Esophagus mucosa (tissue), 1 donor: ENCODE data around the gene ARF1. TPM values are rescaled to one million over a fixed set of nuclear protein-coding genes. Genes with fewer than 3 reads are reported as not detected.
A peak's percentile ranks its signal among the peaks of the same experiment; 100 is the strongest.

Experiments used
- ATAC-seq: fragments of 200-7000 bp; cut with Tn5 transposase; one replicate; pipeline ENCODE4 v1.9.1; 2020
- total RNA-seq: library from RNA; stranded (reverse); gene quantifications from one replicate; pipeline ENCODE4 v1.2.4, GENCODE V29; 2023
- donor health status: DM: yes; HTN: yes; CAD: no.

The ARF1 gene
- total RNA-seq, 1 donor from 2014 or later: 273 TPM

DNA sequence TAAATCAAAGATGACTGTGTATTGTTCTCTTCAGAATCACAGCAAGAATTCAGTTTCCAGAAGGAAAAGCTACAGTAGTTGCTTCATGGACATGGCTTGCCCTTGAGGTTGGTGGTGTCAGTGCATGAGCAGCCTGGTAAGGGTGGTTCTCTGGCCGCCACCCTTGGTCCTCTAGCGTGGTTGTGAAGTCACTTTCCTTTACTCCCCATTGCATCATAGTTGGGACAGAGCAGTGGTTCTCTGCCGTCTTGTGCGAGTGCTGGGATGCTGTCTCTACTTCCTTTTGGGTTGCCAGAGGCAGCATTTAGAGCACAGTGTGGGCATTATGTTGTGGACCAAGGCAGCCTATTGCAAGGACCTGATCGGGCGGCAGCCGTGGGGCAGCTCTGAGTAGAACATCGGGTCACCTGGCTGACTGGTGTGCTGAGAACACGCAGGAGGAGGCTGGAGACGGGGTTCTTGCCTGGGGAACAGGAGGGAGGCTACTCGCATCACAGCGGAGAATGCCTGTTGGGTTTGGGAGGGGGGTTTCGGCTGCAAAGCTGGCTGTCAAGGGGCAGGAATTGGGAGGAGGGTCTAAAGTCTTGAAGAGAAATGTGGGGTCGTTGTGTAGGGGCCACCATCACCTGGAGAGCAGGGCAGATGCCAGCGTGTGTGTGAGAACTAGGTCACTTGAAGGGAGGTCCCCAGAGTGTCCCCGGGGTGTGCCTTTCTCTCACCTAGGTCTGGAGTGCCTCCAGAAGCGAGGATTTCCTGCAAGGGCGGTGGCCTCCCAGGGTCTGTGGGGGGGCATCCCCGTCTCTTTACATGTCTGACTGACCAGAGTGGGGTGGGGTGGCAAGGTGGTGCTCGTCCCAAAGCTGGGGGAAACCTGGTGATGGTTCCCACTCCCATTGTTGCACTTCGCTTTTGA, 6.3 kb downstream of the ARF1 start:
- ATAC-seq: peak; percentile 51

DNA sequence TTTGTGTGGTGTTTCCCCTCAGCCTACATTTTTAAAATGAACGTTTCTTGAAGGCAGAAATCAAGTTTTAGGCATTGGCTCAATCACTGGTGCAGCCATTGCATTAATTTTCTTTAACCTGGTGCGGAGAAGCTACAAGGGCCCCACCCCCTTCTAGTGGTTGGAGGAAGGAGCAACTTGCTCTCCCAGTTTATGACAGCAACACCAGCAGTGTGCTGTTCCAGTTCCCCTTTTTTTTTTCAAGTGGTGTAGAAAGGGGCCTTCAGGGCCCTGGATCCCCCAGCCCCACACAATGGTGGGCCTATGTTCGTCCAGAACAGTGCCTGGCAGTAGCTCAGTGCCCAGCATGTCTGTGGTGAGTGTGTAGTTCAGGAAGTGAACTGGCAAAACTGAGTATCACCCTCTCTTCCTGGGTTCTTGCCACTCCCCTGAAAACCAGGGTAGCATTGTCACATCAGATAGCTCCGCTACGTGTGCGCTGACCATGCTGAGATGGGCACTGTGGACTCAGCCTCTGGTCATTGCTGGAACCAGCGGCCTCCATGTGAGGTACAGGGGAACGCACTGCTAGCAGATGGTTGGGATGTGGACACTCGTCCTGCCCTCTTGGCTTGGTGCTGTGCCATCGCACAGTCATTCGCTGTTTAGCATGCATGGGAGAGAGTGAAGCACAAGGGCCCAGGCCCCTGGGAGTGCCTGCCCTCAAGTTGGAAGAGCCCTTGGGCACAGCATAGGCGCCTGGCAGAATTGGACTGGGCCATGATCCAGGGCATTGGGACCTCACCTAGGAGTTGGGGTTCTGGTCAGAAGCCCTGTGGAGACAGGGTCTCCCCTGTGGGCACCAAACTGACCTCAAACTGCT, 7.2 kb downstream of the ARF1 start:
- ATAC-seq: peak; percentile 25

DNA sequence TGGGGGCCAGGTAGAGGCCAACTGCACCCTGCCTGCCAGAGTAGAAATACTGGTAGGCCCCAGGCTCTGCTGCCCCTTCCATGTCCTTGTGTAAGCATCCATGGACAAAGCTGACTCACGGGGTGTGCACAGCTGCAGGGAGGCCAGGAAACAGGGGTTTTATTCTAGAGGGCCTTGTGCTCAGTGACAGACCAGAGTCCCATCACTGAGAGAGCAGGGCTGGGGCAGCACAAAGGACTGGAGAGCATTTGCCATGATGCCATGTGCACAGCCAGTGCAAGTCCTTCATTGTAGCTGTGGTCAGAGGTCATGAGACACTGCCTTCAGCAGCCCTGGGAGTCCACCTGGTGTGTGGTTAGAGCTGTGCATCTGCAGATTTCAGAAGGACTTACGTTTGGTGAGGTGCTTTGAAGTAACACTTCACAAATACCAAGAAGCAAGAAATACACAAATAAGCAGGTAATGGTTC, 8.1 kb downstream of the ARF1 start:
- peak; percentile 33 for ATAC-seq

DNA sequence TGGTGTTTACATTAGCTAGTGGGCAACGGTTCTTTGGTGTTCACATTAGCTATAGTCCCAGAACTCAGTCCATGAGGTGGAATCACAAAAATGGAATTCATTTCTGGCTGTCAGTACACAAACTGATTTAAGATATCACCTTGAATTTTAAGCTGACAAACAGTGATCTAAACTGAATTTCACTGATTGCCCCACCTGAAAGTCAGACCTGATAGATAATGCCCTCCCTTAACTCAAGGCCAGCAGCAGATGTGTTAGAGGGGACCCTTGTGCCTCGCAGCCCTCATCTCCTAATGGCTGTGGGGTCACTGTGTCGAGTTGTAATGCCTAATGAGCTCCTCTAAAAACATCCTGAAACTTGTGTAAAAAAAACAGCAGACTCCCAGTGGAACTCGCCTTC, 8.6 kb downstream of the ARF1 start:
- no peak for ATAC-seq

DNA sequence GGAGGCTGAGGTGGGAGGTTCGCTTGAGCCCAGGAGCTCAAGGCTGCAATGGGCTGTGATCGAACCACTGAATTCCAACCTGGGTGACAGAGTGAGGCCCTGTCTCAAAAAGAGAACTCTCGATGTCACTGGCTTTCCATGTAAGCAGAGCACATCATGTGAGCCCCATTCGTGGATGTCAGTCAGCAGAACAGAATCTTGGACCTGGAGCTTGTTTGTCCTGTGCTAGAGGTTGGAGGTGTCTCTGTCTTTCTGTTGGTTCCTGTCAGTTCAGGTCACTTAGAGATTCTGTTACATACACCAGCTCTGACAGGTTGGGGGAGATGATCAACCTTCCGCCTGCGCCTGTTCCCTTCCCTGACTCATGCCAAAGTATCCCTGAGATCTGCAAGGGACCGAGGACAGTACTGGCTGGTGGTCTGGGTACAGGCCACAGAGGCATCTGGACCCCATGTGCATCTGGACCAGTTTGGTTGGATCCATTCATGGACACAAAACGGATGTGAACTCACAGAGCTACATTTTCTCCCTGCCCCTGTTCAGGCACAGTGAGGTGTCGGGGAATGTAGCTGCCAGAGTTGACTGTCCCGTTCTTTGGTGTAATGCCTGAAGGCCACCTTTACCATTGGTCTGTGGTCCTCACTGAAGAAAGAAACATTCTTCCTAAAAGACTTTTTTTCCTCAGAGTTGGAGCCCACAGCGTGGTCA, 10.0 kb downstream of the ARF1 start:
- ATAC-seq: peak; percentile 19

DNA sequence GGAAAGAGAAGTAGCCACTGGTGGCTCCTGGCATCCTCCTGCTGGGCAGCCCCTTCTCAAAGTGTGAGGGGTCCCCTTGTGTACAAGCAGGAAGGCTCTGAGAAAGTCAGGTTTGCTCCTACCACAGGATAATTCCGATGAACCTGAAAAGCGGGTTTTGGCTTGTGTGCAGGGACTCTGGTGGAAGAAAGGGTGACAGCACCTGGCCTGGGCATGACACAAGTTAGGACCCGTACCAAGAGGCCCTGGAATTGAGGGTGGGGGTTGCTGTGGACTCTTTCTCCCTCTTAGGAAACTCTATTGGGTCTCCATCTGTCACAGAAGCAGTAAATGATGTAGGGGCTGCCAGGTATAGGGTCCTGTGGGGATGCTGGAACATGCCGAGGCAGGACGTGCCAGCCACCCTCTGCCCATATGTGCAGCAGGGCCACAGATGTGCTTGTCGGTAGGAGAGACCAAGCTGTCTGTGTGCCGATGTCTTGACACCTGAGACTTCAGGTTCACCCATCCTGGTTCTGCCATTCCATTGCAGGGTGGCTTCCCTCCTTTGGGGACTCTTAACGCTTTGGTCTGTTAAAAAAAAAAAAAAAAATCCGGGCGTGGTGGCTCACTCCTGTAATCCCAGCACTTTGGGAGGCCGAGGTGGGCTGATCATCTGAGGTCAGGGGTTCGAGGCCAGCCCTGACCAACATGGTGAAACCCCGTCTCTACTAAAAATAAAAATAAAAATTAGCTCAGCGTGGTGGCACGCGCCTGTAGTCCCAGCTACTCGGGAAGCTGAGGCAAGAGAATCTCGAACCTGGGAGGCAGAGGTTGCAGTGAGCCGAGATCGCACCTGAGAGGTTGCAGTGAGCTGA, 10.8 kb downstream of the ARF1 start:
- peak; percentile 40 for ATAC-seq

DNA sequence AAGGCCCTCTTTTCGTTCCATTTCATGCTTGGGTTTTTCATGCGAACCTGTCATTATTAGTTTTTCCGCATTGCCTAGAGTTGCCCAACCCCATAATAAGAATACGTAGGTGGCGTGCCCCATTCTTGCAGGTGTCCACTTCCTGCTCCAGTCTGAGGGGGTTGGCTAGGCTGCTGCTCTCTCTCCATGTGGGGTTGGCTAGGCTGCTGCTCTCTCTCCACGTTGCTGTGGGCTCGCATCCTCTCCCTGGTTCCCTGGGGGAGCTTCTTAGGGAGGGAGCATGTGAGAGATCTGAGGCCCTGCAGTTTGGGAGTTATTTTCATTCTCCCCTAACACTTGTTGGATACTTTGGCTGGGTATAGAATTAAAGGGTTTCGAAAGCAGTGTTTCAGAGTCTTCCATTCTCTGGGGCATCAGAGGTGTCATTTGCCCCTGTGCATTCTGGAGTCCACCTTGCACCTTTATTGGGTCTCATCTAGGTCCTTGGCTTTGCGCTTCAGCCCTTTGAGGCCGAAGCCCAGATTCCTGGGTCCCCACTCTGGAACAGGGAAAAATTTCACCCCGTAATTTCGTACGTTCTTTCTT, 12.0 kb downstream of the ARF1 start:
- ATAC-seq: no peak

DNA sequence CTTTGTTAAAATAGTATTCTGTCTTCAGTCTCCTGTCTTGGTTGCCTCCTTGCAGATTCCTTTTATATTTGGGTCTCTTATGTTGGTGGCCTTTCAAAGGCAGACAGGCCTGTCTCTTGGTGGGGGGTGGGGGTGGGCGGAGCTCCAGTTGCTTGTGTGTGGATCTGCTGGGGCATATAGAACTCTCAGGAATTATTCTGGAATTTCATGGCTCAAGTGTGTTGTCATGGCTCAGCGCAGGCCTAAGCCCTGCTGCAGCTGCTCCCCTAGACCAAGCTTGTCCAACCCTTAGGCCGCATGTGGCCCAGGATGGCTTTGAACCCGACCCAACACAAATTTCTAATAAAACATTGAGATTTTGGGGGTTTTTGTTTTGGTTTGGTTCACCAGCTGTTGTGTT, 12.7 kb downstream of the ARF1 start:
- no peak for ATAC-seq

DNA sequence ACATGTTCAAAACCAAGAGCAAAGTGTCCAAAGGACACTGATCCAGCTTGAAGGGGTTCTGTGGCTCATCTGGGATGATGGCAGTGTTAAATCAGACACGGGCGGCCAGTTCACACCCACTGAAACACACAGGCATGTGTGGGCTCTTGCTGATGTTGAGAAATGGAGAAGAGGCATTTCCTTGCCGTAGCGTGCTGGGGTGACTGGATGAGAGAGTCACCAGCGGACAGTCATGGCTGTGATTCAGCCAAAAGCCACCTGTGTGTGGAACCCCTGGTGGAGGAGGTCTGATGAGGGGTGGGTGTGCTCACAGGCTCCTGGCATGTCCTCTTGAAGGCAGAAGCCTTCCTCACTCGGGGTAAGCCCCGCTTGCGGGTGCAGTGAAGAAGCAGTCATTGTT, 13.4 kb downstream of the ARF1 start:
- no peak for ATAC-seq

DNA sequence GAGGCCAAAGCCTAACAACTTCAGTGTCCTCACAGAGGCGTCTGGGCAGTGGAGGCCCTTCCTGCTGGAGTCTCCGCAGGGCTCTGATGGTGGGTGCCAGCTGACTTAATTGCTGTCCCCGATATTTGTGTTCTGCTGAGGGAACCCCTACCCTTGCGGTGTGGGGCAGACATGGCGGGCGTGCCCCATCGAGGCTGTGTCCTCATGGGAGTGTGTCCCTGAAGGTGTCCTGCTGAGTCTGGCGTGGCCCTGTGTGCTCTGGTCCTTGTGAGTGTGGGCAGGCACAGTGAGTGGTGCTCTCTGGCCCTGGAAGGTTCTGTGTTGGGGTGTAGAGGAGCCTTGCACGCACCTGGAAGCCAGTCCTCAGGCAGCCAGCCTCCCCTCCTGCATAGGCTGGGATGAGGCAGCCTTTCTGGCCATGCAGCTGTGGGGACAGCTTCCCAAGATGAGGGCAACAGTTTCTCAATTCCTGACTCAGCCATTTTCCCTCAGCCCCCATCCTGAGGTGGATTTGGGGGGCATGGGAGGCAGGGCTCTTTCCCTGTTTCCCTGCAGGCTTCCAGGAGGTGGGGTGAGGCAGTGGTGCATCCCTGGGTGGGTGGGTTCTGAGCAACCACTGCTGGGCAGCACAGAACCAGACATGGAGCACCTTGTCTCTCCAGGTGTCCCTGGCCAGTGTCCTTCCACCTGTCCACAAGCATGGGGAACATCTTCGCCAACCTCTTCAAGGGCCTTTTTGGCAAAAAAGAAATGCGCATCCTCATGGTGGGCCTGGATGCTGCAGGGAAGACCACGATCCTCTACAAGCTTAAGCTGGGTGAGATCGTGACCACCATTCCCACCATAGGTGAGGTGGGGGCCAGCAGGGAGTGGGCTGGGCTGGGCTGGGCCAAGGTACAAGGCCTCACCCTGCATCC, 14.2 kb downstream of the ARF1 start:
- ATAC-seq: no peak

DNA sequence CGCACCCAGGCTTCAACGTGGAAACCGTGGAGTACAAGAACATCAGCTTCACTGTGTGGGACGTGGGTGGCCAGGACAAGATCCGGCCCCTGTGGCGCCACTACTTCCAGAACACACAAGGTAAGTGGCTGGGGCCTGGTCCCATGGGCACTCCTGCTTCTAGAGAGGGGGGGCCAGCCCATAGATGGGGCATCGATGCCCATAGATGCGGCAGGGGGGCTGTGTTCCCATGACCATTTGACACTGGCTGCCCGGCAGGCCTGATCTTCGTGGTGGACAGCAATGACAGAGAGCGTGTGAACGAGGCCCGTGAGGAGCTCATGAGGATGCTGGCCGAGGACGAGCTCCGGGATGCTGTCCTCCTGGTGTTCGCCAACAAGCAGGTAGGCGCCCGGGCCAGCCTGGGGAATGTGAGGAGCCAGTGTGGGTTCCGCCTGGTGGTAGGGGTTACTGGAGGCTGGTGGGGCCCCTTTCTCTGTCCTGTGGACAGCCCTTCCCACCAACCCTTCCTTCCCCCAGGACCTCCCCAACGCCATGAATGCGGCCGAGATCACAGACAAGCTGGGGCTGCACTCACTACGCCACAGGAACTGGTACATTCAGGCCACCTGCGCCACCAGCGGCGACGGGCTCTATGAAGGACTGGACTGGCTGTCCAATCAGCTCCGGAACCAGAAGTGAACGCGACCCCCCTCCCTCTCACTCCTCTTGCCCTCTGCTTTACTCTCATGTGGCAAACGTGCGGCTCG, 15.0 kb downstream of the ARF1 start:
- no peak for ATAC-seq

DNA sequence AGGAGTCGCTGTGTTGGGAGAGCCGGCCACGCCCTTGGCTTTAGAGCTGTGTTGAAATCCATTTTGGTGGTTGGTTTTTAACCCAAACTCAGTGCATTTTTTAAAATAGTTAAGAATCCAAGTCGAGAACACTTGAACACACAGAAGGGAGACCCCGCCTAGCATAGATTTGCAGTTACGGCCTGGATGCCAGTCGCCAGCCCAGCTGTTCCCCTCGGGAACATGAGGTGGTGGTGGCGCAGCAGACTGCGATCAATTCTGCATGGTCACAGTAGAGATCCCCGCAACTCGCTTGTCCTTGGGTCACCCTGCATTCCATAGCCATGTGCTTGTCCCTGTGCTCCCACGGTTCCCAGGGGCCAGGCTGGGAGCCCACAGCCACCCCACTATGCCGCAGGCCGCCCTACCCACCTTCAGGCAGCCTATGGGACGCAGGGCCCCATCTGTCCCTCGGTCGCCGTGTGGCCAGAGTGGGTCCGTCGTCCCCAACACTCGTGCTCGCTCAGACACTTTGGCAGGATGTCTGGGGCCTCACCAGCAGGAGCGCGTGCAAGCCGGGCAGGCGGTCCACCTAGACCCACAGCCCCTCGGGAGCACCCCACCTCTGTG, 15.9 kb downstream of the ARF1 start:
- no peak for ATAC-seq

DNA sequence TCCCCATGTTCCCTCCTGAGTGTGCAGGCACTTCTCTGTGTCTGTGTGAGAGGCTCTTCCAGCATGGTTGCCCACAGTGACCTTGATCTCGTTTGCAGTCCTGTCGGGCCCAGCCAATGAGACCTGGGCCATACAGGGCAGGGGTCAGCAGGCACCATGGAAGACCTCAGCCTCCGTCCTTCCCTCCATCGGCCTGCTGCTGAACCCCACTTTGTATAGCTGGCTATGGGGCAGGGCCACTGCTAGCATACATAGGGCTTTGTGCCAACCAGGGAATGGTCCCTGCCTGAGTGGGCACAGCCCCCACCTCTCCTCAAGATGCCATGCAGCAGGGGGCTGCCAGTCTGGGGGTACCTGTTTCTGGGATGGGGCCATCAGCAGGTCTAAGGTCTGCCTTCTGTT, 16.8 kb downstream of the ARF1 start:
- no peak for ATAC-seq

DNA sequence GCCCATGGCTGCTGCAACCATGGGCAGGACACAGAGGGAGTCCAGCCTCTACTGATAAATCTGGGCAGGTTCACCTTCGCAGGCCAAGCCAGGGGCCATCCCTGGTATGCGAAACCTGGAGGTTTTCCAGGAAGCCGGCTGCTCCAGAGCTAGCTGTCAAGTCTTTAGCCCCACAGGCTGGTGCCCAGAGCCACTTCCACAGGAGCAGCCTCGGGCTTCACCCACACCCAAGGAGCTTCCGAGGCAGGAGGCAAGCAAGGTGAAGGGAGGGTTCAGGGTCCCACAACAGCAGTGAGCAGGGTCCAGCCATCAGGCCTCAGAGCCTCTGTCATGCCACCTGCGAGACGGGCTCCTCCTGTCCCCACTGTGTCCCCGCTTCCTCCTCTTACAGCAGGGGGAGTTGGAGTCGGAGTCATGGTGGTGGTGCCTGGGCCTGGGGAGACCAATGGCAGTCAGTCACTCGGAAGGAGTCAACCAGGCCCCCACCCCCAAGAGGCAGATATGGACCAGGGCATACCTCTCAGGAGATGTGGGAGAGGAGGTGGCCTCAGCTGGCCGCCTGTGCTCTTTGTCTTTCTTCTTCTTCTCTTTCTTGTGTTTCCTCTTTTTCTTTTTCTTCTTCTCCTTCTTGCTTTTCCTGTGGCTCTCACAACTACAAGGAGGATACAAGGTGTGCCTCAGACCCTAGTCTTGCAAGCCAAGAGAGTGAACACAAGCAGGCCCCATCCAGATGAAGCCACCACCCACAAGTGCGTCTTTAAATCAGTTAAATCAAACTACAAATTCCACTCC, 18.5 kb downstream of the ARF1 start:
- no peak for ATAC-seq

DNA sequence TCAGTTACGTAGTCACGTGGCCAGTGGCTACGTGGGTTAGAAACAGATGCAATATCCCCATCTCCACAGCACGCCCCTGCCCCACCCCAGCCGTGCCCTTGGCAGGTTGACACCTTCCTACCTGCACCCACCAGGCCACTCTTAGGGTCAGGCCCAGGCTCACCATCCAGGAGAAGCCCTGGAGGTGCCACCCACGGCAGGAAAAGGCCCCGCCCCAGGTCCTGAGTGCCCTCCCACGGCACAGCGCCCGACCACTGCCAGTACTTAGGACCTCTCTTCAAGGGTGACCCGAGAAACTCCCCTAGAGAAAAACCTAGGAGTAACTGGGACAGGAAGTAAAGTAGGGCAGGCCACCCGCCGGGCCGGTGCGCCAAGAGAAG, 19.1 kb downstream of the ARF1 start:
- peak; percentile 7 for ATAC-seq

DNA sequence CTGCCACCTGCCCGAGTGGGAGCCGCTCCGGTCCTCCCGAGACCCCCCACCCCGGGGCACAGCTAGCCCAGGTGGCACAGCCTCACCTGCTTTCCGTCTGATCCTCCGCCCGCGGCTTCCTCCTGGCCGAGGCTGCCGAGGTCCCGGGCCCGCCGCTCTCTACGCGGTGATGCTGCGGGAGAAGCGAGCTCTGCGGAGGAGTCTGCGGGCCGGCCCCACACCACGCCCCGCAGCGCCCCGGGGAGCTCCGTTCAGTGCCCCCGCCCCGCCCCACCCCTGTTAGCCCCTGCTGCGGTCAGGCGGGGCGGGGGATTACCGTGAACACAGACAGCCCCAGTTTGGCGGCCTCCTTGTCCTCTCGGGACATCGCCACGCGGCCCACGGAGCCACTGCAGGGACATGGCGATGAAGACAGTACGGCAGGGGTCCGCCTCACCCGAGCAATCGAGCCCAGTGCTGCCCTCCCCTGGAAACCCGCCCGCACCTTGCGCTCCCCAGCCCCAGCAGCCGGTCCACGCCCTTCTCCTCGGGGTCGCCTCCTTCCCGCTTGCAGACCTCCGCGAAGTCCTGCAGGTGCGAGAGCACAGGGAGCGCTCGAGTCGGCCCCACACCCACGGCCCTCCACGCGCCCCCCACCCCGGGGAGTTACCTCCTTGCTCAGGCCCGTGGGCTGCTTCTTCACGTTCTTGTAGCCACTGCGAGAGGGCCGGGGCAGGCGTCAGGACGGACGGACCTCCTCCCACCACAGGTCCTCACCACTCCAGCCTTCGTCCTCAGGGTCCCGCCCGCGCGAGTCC, 19.7 kb downstream of the ARF1 start:
- ATAC-seq: peak; percentile 44
